ENCODE data around the gene RNU5D-1. TPM values are rescaled to one million over a fixed set of nuclear protein-coding genes. Genes with fewer than 3 reads are reported as not detected.

The RNU5D-1 gene
- total RNA-seq, 2 donors from 2014 or later = not detected

DNA sequence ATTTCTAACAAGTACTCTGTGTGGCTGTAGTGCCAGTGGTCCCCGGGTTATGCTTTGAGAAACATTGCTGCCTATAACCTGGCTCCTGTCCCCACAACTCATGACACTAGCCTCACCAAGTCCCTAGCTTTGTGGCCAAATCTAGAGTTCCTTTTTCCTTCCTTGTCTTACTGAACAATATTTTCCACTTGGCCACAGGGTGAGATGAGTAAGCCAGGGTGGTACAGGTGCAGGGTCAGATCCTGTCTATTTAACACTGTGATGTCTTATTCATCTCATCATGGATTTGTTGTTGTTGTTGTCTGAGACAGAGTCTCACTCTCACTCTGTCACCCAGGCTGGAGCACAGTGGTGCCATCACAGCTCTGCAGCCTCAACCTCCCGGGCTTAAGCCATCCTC lies 37.8 kb downstream of the RNU5D-1 start:
- no peaks in the 10 kb centered on the region for H3K9me3 ChIP-seq
- no peaks in the 10 kb centered on the region for H3K27me3 ChIP-seq
- no peak for DNase-seq
- H3K36me3 ChIP-seq = no peaks in the 10 kb centered on the region
- no peaks in the 10 kb centered on the region for H3K4me1 ChIP-seq
- no peak overlapping the region for H3K4me3 ChIP-seq
- intact Hi-C loops (cut with DNase I) = no loop called here
- H3K9ac ChIP-seq (ENCODE audit: low read depth in 2 of 2, low read length in 2 of 2) = no peak overlapping the region
- TF ChIP-seq, protein P1, sequence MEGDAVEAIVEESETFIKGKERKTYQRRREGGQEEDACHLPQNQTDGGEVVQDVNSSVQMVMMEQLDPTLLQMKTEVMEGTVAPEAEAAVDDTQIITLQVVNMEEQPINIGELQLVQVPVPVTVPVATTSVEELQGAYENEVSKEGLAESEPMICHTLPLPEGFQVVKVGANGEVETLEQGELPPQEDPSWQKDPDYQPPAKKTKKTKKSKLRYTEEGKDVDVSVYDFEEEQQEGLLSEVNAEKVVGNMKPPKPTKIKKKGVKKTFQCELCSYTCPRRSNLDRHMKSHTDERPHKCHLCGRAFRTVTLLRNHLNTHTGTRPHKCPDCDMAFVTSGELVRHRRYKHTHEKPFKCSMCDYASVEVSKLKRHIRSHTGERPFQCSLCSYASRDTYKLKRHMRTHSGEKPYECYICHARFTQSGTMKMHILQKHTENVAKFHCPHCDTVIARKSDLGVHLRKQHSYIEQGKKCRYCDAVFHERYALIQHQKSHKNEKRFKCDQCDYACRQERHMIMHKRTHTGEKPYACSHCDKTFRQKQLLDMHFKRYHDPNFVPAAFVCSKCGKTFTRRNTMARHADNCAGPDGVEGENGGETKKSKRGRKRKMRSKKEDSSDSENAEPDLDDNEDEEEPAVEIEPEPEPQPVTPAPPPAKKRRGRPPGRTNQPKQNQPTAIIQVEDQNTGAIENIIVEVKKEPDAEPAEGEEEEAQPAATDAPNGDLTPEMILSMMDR (IDR thresholded peaks at IDR 0.05) = no peak
- H3K27ac ChIP-seq = no peak overlapping the region

DNA sequence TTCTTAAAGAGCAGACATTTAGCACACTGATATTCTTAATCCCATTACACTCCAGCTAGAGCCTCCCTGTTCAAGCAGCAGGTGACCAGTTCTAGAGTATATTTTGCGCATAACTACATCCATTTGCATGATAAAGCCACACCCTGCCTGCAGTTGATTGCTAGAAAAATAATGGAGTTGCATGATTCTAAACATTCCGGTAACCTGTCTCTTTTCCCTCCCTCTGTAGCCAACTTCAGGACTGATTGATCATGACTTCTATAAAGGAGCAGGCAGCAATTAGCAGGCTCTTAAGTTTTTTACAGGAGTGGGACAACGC lies 41.6 kb downstream of the RNU5D-1 start:
- Histone ChIP-seq H3K27ac (no peak overlapping the region), H3K9me3 (no peaks in the 10 kb centered on the region), H3K4me1 (no peaks in the 10 kb centered on the region), H3K36me3 (no peaks in the 10 kb centered on the region), H3K27me3 (no peaks in the 10 kb centered on the region), H3K4me3 (no peak overlapping the region), H3K9ac (ENCODE audit: low read depth in 2 of 2, low read length in 2 of 2) (no peak overlapping the region)
- no peak for DNase-seq
- intact Hi-C loops (cut with DNase I) = no loop called here
- TF ChIP-seq, protein P1 (IDR thresholded peaks at IDR 0.05) = no peak

DNA sequence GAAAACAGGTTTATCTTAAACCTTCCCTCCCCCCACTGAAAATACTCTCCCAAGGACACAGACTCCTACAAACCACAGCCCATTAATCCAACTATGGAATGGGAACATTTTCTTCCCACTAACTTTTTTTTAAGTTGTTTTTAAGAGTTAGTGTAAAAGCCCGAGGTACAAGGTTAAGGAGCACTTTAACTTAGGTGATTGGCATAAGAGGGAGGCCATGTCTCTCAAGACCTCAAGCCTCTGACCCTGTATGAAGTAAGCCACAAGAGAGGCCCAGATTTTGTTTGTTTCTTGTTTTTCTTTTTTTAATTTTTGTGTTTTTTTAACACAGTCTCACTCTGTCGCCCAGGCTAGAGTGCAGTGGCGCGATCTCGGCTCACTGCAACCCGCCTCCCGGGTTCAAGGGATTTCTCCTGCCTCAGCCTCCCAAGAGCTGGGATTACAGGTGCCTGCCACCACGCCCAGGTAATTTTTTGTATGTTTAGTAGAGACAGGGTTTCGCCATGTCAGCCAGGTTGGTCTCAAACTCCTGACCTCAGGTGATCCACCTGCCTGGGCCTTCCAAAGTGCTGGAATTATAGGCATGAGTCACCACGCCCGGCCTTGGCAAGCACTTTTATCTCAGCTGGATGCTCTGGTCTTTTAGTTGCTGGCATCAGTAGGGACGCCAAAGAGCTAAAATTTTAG lies 42.1 kb downstream of the RNU5D-1 start:
- Histone ChIP-seq H3K4me3 (no peak overlapping the region), H3K9ac (ENCODE audit: low read depth in 2 of 2, low read length in 2 of 2) (no peak overlapping the region), H3K36me3 (no peaks in the 10 kb centered on the region), H3K9me3 (no peaks in the 10 kb centered on the region), H3K4me1 (no peaks in the 10 kb centered on the region), H3K27me3 (no peaks in the 10 kb centered on the region), H3K27ac (no peak overlapping the region)
- TF ChIP-seq, protein P1 (IDR thresholded peaks at IDR 0.05) = no peak
- intact Hi-C loops (cut with DNase I) = no loop called here
- peak; percentile 35 for DNase-seq

DNA sequence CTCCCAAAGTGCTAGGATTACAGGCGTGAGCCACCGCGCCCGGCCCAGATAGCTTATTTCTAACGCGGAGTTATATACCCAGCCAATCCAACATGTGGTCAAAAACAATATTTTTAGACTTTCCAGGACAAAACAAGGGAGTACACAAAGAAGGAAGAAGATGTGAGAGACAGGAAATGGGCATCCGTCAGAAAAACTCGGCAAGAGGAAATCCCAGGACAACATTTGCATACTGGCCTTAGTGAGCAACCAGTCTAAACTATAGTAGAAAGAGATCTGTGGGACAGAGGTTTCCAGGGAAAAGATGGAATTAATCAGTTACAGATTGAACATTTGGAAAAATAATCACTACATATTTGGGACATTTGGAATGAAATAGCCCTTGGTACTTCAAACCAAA lies 45.1 kb downstream of the RNU5D-1 start:
- intact Hi-C loops (cut with DNase I) = no loop called here
- DNase-seq = no peak
- H3K27ac ChIP-seq = no peak overlapping the region

DNA sequence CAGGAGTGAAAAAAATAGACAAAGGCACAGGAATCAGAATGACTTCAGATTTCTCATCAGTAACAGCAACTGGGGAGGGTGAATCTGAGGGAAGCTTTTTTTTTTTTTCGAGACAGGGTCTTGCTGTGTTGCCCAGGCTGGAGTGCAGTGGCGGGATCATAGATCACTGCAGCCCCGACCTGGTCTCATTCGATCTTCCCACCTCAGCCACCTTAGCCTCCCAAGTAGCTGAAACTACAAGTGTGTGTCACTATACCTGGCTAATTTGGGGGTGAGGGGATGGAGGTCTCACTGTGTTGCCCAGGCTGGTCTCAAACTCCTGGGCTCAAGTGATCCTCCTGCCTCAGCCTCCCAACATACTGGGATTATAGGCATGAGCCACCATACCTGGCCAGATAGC lies 45.8 kb downstream of the RNU5D-1 start:
- TF ChIP-seq, protein P1 (IDR thresholded peaks at IDR 0.05) = no peak
- H3K4me3 ChIP-seq = no peak overlapping the region
- intact Hi-C loops (cut with DNase I) = no loop called here
- no peak for DNase-seq
- H3K9ac ChIP-seq (ENCODE audit: low read depth in 2 of 2, low read length in 2 of 2) = no peak overlapping the region
- no peaks in the 10 kb centered on the region for H3K27me3 ChIP-seq
- no peaks in the 10 kb centered on the region for H3K9me3 ChIP-seq
- no peaks in the 10 kb centered on the region for H3K36me3 ChIP-seq
- H3K4me1 ChIP-seq = no peaks in the 10 kb centered on the region
- no peak overlapping the region for H3K27ac ChIP-seq

More for the DNA sequence above, 45.1 kb downstream of the RNU5D-1 start:
- Histone ChIP-seq H3K4me1 (no peaks in the 10 kb centered on the region), H3K36me3 (no peaks in the 10 kb centered on the region), H3K4me3 (no peak overlapping the region), H3K27me3 (no peaks in the 10 kb centered on the region), H3K9ac (ENCODE audit: low read depth in 2 of 2, low read length in 2 of 2) (no peak overlapping the region), H3K9me3 (no peaks in the 10 kb centered on the region)
- TF ChIP-seq, protein P1 (IDR thresholded peaks at IDR 0.05) = no peak
